ENCODE results near the gene INS. TPM values are rescaled to one million over a fixed set of nuclear protein-coding genes. Genes with fewer than 3 reads are reported as not detected.

Gene INS
- total RNA-seq, 2 donors from 2014 or later = not detected

GRCh38 chr11:2173150-2173693 is 12.2 kb upstream of the INS start:
- TF ChIP-seq, protein P1, sequence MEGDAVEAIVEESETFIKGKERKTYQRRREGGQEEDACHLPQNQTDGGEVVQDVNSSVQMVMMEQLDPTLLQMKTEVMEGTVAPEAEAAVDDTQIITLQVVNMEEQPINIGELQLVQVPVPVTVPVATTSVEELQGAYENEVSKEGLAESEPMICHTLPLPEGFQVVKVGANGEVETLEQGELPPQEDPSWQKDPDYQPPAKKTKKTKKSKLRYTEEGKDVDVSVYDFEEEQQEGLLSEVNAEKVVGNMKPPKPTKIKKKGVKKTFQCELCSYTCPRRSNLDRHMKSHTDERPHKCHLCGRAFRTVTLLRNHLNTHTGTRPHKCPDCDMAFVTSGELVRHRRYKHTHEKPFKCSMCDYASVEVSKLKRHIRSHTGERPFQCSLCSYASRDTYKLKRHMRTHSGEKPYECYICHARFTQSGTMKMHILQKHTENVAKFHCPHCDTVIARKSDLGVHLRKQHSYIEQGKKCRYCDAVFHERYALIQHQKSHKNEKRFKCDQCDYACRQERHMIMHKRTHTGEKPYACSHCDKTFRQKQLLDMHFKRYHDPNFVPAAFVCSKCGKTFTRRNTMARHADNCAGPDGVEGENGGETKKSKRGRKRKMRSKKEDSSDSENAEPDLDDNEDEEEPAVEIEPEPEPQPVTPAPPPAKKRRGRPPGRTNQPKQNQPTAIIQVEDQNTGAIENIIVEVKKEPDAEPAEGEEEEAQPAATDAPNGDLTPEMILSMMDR (IDR thresholded peaks at IDR 0.05) = no peak
- no peaks in the 10 kb centered on the region for H3K27me3 ChIP-seq (replicated peaks; ENCODE audit: insufficient read depth)
- DNase-seq (ENCODE audit: low spot score) (no peak), ATAC-seq (ENCODE audit: insufficient number of reproducible peaks, low FRiP score, low read depth) (no peak)
- H3K4me1 ChIP-seq (ENCODE audit: control insufficient read depth in 1 of 2, low read depth in 2 of 2) = no peaks in the 10 kb centered on the region
- H3K4me3 ChIP-seq = no peak overlapping the region
- H3K9me3 ChIP-seq = no peaks in the 10 kb centered on the region
- H3K36me3 ChIP-seq = no peaks in the 10 kb centered on the region
- no peak overlapping the region for H3K27ac ChIP-seq

DNA sequence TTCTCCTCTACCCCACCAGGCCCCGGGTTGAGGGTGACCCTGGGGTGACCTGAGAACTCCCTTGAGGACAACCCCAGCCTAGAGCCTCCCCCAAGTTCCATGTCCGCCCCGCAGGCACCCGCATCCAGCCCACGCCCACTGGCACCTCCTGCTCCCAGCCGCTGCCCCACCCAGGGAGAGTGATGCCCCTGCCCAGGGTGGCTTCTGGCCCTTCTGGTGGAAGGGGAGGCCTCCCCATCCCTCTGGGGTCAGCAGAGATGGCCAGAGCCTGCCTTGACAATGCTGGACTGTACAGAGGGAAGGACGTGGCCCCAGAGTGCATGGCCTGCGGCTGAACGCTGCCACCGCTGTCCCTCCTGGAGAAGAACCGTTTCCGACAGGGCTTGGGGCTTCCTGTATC is 11.7 kb upstream of the INS start:
- H3K27me3 ChIP-seq (replicated peaks; ENCODE audit: insufficient read depth) = no peaks in the 10 kb centered on the region
- ATAC-seq (ENCODE audit: insufficient number of reproducible peaks, low FRiP score, low read depth) (no peak), DNase-seq (ENCODE audit: low spot score) (no peak)
- H3K4me3 ChIP-seq = no peak overlapping the region
- H3K4me1 ChIP-seq (ENCODE audit: control insufficient read depth in 1 of 2, low read depth in 2 of 2) = no peaks in the 10 kb centered on the region
- H3K36me3 ChIP-seq = no peaks in the 10 kb centered on the region
- no peak overlapping the region for H3K27ac ChIP-seq
- TF ChIP-seq, protein P1 (IDR thresholded peaks at IDR 0.05) = no peak
- no peaks in the 10 kb centered on the region for H3K9me3 ChIP-seq

DNA sequence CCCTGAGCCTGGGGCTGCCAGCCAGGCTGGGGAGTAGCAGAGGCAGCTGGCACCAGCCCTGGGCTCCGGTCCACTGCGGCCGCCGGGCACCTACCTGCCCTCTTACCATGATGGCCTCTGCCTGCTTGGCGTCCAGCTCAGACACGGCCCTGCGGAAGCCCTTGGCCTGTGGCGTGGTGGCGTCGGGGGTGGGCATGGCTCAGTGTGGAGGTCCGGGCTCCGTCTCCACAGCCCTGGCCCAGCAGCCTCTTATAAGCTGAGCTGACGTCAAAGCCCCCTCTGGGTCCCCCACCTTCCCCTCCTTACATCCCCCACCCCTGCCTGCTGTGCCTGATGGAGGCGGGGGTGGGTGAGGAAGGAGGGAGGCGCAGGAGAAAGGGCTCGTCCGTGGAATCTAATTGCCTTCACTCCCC is 10.6 kb upstream of the INS start, which contains the start of gene TH:
Gene TH, minus strand, starts transcription at position 225 of the 413 bp plus-strand sequence. Its CDS starts 29 bp downstream, at position 196.
- H3K27me3 ChIP-seq (replicated peaks; ENCODE audit: insufficient read depth) = no peaks in the 10 kb centered on the region
- TF ChIP-seq, protein P1 (IDR thresholded peaks at IDR 0.05) = no peak

DNA sequence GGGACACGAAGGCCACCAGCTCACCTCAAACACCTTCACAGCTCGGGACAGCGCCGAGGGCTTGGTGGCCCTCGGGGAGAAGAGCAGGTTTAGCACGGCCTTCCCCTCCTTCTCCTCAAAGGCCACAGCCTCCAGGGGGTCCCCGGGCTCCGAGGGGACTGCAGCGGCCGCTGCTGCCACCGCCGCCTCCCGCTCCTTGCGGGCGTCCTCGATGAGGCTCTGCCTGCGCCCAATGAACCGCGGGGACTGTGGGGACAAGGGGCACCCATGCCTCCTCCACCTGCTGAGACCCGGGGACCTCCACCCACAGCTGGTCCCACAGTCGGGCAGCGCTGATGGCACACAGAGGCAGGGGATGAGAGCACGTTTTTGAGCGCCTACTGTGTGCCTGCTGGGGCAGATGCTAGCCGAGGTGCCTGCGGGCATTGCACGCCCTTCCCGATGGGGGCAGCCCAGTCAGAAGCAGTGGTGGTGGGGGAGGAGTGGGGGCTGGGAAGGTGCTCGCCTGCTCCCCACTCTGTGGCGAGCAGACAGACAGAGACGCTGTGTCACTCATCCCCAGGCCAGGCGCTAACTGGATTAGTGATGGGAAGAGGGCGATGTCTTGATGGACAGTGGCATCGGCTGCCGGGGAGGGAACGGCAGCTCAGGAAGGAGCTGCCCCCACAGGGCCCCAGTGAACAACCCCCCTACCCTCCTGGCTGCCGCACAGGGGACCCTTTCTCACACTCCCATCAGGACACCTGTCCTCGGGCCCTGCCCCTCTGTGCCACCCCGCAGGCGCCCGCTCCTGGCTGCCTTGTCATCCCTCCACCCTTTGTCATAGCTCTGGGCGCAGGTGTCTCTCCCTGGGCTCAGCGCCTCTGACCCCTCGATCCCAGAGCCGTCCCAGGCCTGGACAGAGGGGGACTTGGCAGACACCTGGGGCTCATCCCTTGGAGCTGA is 8.9 kb upstream of the INS start:
- TF ChIP-seq, protein P1 (IDR thresholded peaks at IDR 0.05) = no peak
- Histone ChIP-seq H3K9me3 (no peaks in the 10 kb centered on the region), H3K36me3 (no peaks in the 10 kb centered on the region), H3K27ac (no peak overlapping the region), H3K4me1 (ENCODE audit: control insufficient read depth in 1 of 2, low read depth in 2 of 2) (peaks cover 0 to 6% of the 10 kb centered on the region in 2 donors), H3K27me3 (replicated peaks; ENCODE audit: insufficient read depth) (peaks cover 6% of the 10 kb centered on the region), H3K4me3 (no peak overlapping the region)
- DNase-seq (ENCODE audit: low spot score) (no peak), ATAC-seq (ENCODE audit: insufficient number of reproducible peaks, low FRiP score, low read depth) (no peak)

More for the DNA sequence above, 10.6 kb upstream of the INS start, which contains the start of gene TH:
- DNase-seq (ENCODE audit: low spot score) (no peak), ATAC-seq (ENCODE audit: insufficient number of reproducible peaks, low FRiP score, low read depth) (no peak)
- Histone ChIP-seq H3K4me1 (ENCODE audit: control insufficient read depth in 1 of 2, low read depth in 2 of 2) (no peaks in the 10 kb centered on the region), H3K4me3 (no peak within 1 kb of the TSS), H3K9me3 (no peaks in the 10 kb centered on the region), H3K27ac (no peak within 1 kb of the TSS), H3K36me3 (no peaks in the 10 kb centered on the region)

DNA sequence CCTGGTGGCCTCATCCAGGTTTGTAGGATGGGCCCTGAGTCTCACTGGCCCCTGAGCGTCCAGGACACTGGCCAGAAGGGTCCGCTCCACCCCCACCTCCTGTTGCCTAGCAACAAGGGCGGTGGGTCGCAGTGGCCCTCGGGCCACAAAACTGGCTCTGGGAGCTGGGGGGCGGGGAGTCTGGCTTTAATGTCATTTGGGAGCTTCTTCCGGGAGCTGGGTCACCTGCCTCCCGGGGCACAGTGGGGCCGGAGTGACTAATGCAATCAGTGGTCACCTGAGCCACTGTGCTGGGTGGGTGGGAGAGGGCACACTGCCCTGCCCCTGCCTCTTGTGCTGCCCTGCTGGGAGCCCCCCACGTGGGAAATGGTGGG is 8.0 kb upstream of the INS start:
- Histone ChIP-seq H3K4me3 (no peak overlapping the region), H3K4me1 (ENCODE audit: control insufficient read depth in 1 of 2, low read depth in 2 of 2) (peaks cover 0 to 6% of the 10 kb centered on the region in 2 donors), H3K9me3 (no peaks in the 10 kb centered on the region), H3K36me3 (no peaks in the 10 kb centered on the region), H3K27me3 (replicated peaks; ENCODE audit: insufficient read depth) (peaks cover 6% of the 10 kb centered on the region), H3K27ac (no peak overlapping the region)
- DNase-seq (ENCODE audit: low spot score) = no peak
- TF ChIP-seq, protein P1 (IDR thresholded peaks at IDR 0.05) = no peak
- ATAC-seq (ENCODE audit: insufficient number of reproducible peaks, low FRiP score, low read depth) = no peak
